Measurements from ENCODE around the gene PARD3B.

Gene PARD3B

DNA sequence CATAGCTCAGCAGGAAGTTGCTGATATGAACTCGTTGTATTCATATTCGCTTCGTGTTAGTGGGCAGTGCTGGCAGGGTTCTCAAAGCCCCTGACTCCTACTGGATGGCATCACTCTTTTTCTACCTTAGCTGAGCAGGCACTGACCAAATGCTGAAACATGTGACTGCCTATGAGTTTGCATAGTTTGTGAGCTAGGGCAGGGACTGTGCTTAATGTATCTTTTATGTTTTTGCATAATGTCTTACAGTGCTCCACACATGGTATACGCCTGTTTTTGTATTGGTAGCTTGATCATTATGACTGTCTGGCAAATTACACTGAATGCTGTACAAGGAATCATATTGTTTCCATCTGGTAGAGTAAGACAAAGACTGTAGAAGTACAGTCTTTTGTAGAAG is 305.3 kb downstream of the PARD3B start:
- no peak for DNase-seq

GRCh38 chr2:204853905-204854304 is 308.6 kb downstream of the PARD3B start:
- no peak for DNase-seq

DNA sequence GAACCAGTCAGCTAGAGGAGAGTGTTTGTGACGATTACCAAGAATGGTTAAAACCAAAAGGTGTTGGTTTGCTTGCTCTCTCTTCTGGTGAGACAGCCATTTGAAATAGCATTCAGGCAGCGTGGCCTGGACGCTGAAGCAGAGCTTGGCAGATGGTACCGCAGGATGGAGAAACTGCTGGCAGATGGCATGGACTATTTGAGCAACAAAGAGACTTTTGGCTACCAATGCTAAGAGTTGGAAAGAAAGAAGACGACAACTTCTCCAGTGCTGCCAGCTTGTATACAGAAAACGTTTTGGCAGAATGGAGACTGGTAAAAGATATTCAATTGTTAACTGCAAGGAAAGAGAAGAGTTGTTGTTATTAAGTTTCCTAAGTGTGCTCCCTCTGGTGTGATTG is 315.0 kb downstream of the PARD3B start:
- DNase-seq: no peak

DNA sequence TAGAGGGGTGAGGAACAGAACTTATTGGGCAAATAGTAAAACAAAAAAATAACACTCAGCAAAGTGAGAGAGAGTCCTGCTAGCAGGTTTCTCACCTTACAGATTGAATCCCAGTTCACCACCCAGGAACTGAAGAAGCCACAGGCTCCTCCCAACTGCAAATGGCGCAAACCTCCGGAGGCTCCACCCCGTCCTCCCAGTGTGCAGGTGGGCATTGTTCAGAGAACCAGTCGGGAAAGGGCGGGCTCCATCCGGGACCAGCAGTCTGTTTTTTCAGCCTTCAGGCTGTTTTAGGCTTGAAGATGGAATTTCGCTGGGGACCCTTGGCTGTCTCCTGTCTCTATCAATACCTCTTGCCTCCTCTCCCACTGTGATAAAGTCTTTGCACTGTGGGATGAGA is 317.5 kb downstream of the PARD3B start:
- DNase-seq: no peak

DNA sequence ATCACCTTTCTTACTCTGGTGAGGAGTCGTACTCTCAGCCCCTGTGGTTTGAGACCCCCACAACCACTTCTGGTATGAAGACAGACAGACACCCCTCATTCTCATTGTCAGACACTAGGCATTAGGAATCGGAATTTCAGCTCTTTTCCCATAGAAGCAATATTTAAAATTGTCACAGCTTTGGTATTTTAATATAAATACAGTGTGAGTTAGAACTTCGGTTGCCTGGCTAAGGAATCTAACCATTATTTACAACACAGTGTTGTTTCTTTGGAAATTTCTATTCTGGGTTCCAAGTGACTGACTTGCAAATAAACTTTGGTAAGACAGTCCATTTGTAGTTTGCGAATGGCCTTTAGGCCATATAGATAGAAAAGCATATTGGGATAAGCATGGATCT is 318.1 kb downstream of the PARD3B start:
- no peak for DNase-seq

DNA sequence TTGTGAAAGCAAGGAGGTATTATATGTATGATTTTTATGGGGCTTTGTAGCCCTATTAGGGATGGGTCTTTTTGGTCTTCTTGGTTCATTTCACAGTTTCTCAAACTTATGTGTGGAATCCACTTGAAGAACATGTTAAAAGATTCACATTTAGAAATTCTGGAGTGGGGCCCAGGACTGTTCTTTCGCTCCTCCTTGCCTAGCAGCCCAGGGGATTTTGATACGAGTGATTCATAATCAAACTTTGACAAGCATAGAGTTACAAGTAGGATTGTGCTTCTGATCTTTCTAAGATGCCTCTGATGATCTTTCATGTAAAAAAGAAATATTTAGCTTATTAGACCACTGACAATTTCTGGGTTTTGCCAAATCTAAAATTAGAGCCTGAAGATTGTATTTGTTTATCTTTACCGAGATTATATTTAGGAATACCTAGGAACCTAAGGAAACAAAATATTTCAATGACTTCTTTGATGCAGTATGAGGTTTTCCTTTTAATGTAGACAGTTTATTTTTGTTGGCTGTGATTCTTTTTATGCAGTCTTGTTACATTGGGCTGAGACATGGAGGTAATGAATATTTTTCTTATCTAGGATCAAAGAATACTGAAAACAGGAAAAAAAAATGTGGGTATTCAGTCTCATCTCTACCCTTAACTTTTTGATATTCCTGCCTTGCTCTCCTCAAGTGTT is 324.0 kb downstream of the PARD3B start:
- DNase-seq: no peak

DNA sequence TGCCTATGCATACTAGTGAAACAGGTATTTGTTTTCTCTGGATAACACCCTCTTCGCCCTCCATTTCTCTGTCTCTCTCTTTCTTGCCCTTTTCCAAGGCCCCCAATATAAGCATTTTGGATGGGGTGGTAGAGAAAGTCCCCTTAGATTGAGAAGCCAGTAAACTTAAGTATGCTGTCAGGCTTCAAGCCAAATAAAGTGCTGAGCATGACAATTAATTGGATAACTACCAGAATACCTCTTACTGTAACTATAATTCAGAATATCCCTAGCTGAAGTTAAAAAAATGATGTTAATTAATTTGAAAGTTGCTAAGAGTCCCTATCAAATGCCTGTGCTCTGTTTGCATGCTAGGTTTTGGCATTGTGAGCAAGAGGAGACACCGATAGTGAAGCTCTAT is 324.8 kb downstream of the PARD3B start:
- no peak for DNase-seq

DNA sequence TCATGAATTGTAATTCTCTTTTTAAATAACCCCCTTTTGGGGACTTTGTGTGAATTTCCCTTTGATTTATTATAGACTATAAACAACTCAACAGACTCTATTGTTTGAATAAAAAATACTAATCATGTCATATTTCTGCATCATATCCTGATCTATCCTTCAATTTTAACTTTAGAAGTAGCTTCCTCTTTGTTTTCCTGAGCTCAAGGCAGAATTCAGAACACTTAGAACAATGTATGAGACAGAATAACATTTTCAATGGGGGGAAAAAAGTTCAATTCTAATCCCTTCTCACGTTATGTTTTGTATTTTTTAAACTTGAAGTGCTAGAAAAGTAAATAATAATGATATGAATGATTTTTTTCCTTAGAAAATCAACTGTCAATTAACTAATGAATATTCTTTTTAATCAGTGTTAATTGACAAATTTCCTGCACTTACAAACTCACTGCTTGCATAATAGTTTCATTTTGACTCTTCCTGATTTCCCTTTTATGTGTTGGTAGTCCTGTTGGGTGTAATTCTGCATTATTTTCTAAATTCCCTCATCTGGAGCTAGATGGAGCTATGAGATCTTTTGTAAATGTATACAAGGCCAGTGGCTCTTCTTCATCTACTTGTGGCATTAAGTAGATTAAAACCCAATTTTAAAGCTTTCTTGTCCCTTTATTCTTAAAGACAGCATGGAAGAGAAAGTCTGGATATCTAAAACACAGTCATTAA is 326.1 kb downstream of the PARD3B start:
- no peak for DNase-seq

- no peak for DNase-seq
These were observed 331.0 kb downstream of the PARD3B start for GRCh38 chr2:204876311-204876710.

DNA sequence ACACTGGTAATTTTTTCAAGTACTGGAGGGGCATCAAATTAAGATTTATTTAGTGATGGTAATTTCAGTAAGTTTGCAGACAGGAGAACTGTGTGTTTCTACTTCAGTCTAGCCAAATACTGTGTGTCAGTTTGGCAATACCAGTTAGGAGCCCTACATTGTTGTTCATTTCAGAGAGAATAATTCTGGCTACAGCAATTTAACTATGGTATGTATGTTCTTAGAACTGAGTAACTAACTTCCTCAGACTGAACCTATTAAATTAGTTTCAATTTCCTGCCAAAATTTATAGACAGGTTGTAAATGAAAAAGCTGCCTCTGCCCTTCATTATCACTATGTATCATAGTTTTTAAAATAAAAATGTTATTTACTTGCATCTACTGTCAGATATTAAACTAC is 332.4 kb downstream of the PARD3B start:
- no peak for DNase-seq

DNA sequence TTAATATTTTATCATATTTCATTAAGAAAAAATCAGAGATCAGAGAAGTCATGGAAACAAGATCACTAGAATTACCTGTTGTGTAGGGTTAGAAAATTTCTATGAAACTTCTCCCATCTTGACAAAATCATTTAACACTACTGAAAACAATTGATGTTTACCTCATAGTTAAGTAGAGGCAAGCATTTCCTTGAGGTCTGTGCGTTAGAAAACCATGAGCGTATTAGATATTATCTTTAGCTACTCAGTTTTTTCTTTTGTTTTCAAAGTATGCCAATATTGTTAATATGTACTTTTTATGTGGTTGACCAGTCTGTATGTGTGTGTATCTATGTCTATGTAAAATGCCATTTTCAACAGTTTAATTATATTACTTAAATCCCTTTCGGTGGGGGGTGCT is 335.7 kb downstream of the PARD3B start:
- no peak for DNase-seq

- no peak for DNase-seq
These were observed 336.4 kb downstream of the PARD3B start for GRCh38 chr2:204881655-204882054.

GRCh38 chr2:204885747-204886146 is 340.5 kb downstream of the PARD3B start:
- no peak for DNase-seq

- DNase-seq: no peak
These were observed 341.4 kb downstream of the PARD3B start for GRCh38 chr2:204886713-204887112.

GRCh38 chr2:204888222-204888621 is 342.9 kb downstream of the PARD3B start:
- no peak for DNase-seq

GRCh38 chr2:204890680-204891079 is 345.4 kb downstream of the PARD3B start:
- DNase-seq: no peak

DNA sequence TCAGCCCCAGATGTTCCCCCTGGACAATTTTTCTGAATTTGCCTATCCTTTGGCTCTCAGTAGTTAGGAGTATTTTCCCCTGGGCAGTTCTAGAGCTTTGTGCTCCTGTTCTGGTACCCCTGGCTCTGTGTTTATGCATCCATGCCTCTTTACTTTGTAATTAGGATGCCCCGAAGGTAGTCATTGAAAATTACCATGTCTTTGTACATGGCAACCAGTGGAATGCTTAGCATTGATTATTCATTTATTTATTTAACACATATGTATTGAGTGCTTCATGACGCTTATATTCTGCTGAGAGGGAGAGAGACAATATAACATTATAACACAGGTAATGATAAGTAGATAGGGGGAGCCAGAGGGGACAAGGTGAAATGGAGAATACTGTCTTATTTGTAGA is 346.5 kb downstream of the PARD3B start:
- DNase-seq: no peak

DNA sequence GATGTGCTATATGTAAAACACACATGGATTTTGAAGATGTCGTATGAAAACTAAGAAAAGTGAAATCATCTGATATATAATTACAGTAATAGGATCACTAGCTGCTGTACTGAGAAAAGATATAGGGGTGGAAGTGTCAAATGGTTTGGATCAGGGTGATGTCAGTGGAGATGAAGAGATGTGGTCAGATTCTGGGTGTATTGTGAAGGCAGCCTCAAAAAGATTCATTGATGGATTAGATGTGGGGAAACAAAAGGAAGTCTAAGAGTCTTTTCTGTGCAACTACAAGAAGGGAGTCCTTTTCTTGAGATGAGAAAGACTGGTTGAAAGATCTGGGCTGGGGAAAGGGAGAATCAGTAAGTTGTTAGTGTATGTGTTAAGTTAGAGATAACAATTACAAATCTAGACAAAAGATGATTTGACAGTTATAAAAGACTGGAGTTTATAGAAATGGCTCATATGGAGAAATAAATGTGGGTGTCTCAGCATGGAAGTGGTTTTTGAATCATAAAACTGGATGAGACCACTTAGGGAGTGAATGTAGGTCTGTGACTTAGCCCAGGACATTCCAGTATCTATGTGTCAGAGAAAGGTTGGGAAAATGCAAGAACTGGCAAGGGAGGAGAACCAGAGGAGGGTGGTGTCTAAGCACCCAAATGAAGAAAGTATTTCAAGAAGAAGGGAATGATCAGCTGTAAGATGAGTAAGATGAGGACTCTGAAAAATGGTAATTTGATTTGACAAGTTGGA is 347.4 kb downstream of the PARD3B start:
- DNase-seq: no peak

DNA sequence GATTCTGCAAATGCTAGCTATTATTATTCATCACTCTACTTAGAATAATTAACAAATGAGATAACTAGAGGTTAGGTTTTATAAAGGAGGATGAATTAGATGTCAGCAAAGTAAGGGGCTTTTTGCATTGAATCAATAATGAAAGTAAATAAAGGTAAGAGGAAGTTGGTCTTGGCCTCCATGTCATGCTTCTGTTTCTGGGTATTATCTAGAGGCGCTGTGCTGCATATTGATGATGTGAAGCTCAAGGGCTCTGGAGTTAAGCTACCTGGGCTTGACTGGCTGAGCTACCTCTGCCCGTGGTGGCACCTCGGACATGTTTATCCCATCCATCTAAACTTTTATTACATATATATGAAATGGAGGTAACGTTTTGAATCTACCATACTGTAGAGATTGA is 350.9 kb downstream of the PARD3B start:
- DNase-seq: no peak

DNA sequence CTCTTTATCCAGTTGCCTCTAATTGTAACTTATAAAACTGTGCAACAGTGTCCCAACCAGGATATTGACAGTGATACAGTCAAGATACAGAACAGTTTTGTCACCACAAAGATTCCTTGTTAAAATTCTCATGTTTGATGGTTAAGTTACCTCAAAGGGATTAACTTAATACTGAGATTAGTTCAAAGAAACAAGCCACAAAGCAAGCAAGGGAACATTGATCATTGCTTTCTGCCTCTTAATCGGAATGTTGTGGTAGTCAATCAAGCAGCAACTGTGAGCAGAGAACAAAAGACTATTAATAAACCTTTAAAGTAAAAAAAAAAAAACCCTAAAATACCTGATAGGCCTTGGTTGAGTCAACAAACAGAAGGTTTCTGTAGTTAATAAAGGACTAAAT is 352.3 kb downstream of the PARD3B start:
- no peak for DNase-seq

- DNase-seq: no peak
These were observed 353.8 kb downstream of the PARD3B start for GRCh38 chr2:204898928-204899640.

DNA sequence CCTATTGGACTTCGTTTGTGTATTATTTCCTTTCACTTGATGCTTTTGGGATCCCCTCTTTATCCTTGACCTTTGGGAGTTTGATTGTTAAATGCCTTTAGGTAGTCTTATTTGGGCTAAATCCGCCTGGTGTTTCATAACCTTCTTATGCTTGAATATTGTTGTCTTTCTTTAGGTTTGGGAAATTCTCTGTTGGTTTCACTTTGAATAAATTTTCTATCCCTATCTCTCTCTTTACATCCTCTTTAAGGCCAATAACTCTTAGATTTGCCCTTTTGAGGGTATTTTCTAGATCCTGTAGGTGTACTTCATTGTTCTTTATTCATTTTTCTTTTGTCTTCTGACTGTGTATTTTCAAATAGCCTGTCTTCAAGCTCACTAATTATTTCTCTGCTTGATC is 354.7 kb downstream of the PARD3B start:
- DNase-seq: no peak

GRCh38 chr2:204900487-204900886 is 355.2 kb downstream of the PARD3B start:
- no peak for DNase-seq
